Measurements from ENCODE around the gene URI1. TPM values are rescaled to one million over a fixed set of nuclear protein-coding genes. Genes with fewer than 3 reads are reported as not detected.
"Not testable (repeated sequence)": the region's sequence is repeated elsewhere in the genome, so short reads cannot be mapped to it uniquely, and the experiment has no call there.

Gene URI1, protein sequence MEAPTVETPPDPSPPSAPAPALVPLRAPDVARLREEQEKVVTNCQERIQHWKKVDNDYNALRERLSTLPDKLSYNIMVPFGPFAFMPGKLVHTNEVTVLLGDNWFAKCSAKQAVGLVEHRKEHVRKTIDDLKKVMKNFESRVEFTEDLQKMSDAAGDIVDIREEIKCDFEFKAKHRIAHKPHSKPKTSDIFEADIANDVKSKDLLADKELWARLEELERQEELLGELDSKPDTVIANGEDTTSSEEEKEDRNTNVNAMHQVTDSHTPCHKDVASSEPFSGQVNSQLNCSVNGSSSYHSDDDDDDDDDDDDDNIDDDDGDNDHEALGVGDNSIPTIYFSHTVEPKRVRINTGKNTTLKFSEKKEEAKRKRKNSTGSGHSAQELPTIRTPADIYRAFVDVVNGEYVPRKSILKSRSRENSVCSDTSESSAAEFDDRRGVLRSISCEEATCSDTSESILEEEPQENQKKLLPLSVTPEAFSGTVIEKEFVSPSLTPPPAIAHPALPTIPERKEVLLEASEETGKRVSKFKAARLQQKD
- total RNA-seq, result 10 to 100 TPM; 66.1 to 67.0 TPM

DNA sequence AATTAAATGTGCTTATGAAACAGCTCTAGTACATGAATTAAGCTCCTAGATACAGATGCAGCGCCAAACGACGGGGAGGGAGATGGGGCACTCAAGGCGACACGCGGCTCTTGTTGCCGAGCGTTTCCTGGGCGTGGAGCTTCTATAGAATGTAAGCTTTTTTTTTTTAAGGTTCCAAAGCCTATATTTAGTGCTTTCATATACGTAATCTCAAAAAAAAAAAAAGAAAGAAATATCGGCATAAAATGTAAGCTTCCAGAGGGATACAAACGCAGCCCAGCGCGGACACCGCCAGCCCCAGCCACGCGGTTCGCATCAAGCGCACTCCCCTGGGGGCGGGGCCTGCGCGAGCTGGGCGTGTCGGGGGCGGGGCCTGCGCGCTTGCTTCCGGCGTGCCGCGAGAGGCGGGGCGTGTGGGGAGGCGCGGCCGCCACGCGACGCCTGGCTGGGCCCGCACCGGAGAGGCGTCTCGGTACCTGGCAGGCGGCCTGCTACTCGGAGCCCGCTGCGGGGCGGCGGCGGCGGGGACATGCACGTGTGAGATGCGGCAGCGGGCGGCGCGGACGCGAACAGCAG, at the start of gene URI1:
URI1 (plus strand) TSS at position 412 of the 576 bp plus-strand sequence. CDS start 309 bp downstream, outside the sequence.
- H3K27ac Mint-ChIP-seq, result peak within 1 kb of the TSS; percentile 93
- ATAC-seq (ENCODE audit: low read depth) (peak; percentile 81), DNase-seq (peak; percentile 100)
- H3K27me3 Mint-ChIP-seq, result peaks cover 2% of the 10 kb centered on the region
- POLR2A ChIA-PET, result interaction anchor here (0.7 to 2.2 kb wide), 10 partner anchors 25 to 730 kb away, joined by 3 to 17 read pairs (median 5); partner anchors contain the start of genes C19orf12 and POP4
- H3K9me3 Mint-ChIP-seq, result peaks cover 5% of the 10 kb centered on the region
- peaks cover 36% of the 10 kb centered on the region for H3K4me1 Mint-ChIP-seq
- peak within 1 kb of the TSS; percentile 98 for H3K4me3 Mint-ChIP-seq
- peaks cover 9% of the 10 kb centered on the region for H3K36me3 Mint-ChIP-seq

DNA sequence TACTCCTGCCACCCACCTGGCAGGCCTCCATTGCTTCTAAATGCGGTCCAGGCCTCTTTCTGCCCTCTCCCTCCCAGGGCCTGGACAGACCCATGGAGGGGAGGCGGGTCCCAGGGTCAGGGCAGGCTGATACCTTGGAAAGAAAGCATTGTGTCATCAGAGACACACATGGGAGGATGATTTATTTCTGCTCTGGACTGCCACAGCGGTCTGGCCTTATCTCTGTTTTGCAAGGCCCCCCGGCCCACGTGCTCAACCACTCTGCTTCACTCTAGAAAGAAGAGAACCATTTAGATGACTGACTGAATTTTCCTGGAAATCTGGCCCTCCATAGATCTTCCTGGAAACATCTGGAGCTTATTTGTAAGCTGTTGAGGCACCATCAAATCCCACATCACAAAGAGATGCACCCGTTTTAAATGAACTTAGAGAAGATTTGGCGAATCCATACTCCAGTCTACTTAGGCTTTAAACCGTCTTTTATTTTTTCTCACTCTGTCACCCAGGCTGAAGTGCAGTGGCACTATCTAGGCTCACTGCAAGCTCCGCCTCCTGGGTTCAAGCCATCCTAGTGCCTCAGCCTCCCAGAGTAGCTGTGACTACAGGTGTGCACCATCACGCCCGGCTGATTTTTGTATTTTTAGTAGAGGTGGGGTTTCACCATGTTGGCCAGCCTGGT, 48.3 kb upstream of the URI1 start:
- Mint-ChIP-seq H3K27ac (no peak overlapping the region), H3K27me3 (peaks cover 2% of the 10 kb centered on the region), H3K36me3 (no peaks in the 10 kb centered on the region), H3K4me1 (peaks cover 4% of the 10 kb centered on the region), H3K4me3 (no peak overlapping the region), H3K9me3 (no peaks in the 10 kb centered on the region)
- POLR2A ChIA-PET, result no interaction called here
- no peak for ATAC-seq (ENCODE audit: low read depth)
- no peak for DNase-seq

DNA sequence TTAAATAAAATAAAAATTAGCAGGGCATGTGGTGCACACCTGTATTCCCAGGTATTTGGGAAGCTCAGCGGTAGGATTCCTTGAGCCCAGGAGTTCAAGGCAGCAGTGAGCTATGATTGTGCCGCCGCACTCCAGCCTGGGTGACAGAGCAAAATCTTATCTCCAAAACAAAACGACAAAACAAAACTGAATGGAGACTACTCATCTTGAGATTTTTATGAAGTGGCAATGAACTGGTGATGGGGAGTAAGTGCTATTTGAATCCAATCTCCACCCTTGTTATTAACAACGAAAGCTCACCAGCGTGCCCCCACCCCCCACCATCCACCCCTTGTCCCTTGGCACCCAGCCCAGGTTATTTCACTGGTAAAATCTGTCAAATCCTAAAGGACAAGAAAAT, 45.2 kb upstream of the URI1 start:
- Mint-ChIP-seq H3K36me3 (no peaks in the 10 kb centered on the region), H3K4me1 (peaks cover 4% of the 10 kb centered on the region), H3K27me3 (peaks cover 2% of the 10 kb centered on the region), H3K4me3 (no peak overlapping the region), H3K27ac (no peak overlapping the region), H3K9me3 (no peaks in the 10 kb centered on the region)
- POLR2A ChIA-PET, result interaction anchor here (1.1 kb wide), 1 partner anchor 10 kb away, joined by 4 read pairs; no protein-coding TSS in a partner anchor
- DNase-seq, result no peak
- no peak for ATAC-seq (ENCODE audit: low read depth)

DNA sequence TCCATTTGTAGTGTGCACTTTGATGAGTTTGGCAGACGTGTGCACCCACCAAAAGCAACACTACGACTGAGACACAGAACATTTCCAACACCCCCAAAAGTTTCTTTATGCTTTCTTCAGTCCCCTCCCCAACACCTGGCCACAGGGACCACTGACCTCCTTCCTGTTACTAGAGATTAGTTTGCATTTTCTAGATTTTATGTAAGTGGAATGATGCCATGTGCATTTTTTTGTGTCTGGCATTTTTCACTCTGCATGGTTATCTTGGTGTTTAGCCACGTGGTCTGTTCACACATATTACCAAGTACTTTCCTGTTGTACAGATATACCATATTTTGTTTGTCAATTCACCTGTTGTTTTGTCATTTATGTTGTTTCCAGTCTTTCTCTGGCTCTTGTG, 44.6 kb upstream of the URI1 start:
- no peaks in the 10 kb centered on the region for H3K9me3 Mint-ChIP-seq
- H3K4me1 Mint-ChIP-seq, result peaks cover 4% of the 10 kb centered on the region
- no peaks in the 10 kb centered on the region for H3K36me3 Mint-ChIP-seq
- POLR2A ChIA-PET, result no interaction called here
- no peak overlapping the region for H3K27ac Mint-ChIP-seq
- no peak for ATAC-seq (ENCODE audit: low read depth)
- H3K4me3 Mint-ChIP-seq, result no peak overlapping the region
- H3K27me3 Mint-ChIP-seq, result peaks cover 6% of the 10 kb centered on the region
- no peak for DNase-seq

DNA sequence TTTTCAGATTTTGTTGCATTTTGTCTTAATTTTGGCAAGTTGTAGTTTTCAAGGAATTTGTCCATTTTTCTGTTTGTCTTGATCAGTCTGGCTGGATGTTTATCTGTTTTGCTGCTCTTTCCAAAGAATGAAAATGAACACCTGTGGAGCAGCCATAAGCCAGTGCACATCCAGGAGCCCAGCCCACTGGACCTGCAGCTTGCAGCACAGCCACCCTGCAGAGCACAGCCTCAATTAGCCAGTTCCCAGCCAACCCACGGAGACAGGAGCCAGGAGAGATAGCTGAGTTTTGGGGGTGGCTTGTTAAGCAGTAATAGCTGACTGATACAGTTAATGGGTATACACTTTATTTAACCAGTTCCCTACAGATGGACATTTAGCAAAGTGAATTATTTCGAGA, 38.0 kb upstream of the URI1 start:
- DNase-seq, result no peak

DNA sequence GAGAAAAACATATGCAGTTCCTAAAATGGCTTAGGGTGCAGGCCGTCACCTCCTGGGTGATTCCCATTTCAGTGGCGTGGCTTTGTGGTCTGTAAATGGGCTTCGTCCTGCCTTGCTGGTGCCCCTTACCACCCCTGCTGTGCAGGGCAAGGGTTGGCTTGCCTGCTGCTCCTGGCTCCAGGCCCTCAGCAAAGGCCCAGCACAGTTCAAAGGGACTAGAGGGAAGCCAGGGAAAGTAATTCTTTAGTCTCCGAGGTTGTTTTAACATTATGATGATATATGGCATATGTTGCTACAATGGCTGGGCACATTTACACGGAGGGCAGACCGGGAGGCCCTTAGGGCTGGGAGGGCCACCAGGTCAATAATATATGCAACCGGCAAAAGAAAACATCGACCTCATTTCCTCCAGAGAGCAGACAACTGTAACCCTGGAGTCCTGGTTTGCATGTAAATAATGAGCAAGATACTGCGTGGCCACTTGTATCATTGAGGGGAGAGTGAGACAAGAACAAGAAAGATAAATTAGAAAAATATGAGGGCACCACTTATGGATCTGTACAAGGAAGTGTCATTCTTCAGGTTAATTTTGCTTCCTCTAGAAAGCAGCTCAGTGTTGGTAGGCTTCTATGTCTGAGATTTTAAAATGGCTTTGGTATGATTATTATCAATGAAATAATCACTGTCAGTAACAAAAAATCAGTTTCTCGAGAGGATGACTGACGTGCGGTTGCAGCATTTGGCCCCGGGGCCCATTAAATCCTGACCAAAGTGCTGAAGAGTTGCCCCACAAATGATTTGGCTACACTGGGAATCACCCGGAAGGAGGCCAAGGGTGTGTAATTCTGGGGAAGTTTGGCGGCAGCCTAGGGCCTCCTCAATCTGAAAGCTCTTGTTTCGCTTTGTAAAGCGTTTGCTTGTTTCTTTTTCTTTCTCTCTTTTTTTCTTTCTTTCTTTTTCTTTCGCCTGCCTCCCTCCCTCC, 32.8 kb upstream of the URI1 start:
- Mint-ChIP-seq H3K4me3 (no peak overlapping the region), H3K9me3 (no peaks in the 10 kb centered on the region), H3K27me3 (peaks cover 3% of the 10 kb centered on the region), H3K27ac (no peak overlapping the region), H3K36me3 (no peaks in the 10 kb centered on the region), H3K4me1 (no peaks in the 10 kb centered on the region)
- POLR2A ChIA-PET, result no interaction called here
- ATAC-seq (ENCODE audit: low read depth) (no peak), DNase-seq (no peak)

More for the DNA sequence above, 38.0 kb upstream of the URI1 start:
- H3K9me3 Mint-ChIP-seq, result no peaks in the 10 kb centered on the region
- ATAC-seq (ENCODE audit: low read depth), result no peak
- peaks cover 7% of the 10 kb centered on the region for H3K27me3 Mint-ChIP-seq
- no peak overlapping the region for H3K27ac Mint-ChIP-seq
- H3K36me3 Mint-ChIP-seq, result no peaks in the 10 kb centered on the region
- H3K4me3 Mint-ChIP-seq, result no peak overlapping the region
- POLR2A ChIA-PET, result no interaction called here
- no peaks in the 10 kb centered on the region for H3K4me1 Mint-ChIP-seq

DNA sequence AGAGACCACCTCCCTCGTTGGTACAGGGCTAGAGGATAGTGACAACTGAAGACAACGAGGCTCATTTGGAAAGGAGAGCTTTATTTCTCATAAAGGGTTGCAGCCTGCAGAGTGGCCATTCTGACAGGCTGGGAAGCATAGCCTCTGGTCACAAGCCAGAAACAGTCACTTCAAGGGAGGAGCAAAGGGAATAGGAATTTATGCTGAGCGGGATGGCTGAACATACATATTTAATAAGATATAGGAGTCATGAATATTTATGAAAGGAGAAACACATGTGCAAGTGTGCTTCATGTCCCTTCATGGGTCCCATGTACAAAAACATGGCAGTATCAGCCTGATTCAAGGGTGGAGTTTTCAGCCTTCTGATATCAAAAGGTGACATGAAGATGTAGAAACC, 27.1 kb upstream of the URI1 start:
- Mint-ChIP-seq H3K36me3 (no peaks in the 10 kb centered on the region), H3K4me1 (no peaks in the 10 kb centered on the region), H3K4me3 (no peak overlapping the region), H3K27me3 (peaks cover 6% of the 10 kb centered on the region), H3K27ac (no peak overlapping the region), H3K9me3 (no peaks in the 10 kb centered on the region)
- POLR2A ChIA-PET, result no interaction called here
- ATAC-seq (ENCODE audit: low read depth) (no peak), DNase-seq (no peak)

DNA sequence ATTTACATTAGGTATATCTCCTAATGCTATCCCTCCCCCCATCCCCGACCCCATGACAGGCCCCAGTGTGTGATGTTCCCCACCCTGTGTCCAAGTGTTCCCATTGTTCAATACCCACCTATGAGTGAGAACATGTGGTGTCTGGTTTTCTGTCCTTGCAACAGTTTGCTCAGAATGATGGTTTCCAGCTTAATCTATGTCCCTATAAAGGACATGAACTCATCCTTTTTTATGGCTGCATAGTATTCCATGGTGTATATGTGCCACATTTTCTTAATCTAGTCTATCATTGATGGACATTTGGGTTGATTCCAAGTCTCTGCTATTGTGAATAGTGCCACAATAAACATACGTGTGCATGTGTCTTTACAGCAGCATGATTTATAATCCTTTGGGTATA, 26.2 kb upstream of the URI1 start:
- ATAC-seq (ENCODE audit: low read depth); H3K4me1 Mint-ChIP-seq; POLR2A ChIA-PET; H3K27me3 Mint-ChIP-seq; H3K4me3 Mint-ChIP-seq; DNase-seq; H3K9me3 Mint-ChIP-seq; H3K36me3 Mint-ChIP-seq; H3K27ac Mint-ChIP-seq: not testable (repeated sequence)

DNA sequence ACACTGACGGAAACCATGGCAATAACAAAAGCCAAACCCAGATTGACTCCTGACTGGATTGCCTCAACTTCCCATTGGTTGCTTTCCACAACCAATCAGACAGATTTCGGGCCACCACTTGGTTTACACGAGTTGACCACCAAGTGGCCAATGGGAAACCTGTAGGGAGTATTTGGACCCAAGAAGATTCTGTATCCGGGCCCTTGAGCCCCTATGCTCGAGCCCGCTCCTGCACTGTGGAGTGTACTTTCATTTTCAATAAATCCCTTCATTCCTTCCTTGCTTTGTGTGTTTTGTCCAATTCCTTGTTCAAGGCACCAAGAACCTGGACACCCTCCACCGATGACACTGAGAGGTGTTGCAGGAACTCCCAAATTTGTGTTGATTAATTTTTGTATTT, 24.1 kb upstream of the URI1 start:
- H3K27me3 Mint-ChIP-seq, result peaks cover 3% of the 10 kb centered on the region
- no peak overlapping the region for H3K4me3 Mint-ChIP-seq
- H3K4me1 Mint-ChIP-seq, result no peaks in the 10 kb centered on the region

DNA sequence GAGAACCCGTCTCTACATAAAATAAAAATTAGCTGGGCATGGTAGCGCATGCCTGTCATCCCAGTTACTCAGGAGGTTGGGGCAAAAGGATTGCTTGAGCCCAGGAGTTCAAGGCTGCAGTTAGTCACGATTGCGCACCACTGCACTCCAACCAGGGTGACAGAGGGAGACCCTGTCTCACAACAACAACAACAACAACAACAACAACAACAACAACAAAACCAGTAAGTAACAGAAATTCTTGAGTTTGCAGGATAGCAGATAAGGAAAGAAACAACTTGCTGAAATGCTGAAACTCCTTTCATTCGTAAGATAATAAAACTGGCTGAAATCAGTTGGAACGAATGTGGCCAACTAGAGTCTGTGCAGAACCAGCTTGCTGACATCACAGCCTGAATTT, 23.1 kb upstream of the URI1 start:
- POLR2A ChIA-PET, result no interaction called here
- H3K36me3 Mint-ChIP-seq, result no peaks in the 10 kb centered on the region
- no peak for ATAC-seq (ENCODE audit: low read depth)
- no peak overlapping the region for H3K27ac Mint-ChIP-seq
- peaks cover 3% of the 10 kb centered on the region for H3K27me3 Mint-ChIP-seq
- no peaks in the 10 kb centered on the region for H3K9me3 Mint-ChIP-seq
- no peak for DNase-seq
- H3K4me1 Mint-ChIP-seq, result no peaks in the 10 kb centered on the region
- H3K4me3 Mint-ChIP-seq, result no peak overlapping the region

More for the DNA sequence above, 24.1 kb upstream of the URI1 start:
- DNase-seq (no peak), ATAC-seq (ENCODE audit: low read depth) (no peak)
- POLR2A ChIA-PET, result no interaction called here
- no peak overlapping the region for H3K27ac Mint-ChIP-seq
- no peaks in the 10 kb centered on the region for H3K36me3 Mint-ChIP-seq
- no peaks in the 10 kb centered on the region for H3K9me3 Mint-ChIP-seq

DNA sequence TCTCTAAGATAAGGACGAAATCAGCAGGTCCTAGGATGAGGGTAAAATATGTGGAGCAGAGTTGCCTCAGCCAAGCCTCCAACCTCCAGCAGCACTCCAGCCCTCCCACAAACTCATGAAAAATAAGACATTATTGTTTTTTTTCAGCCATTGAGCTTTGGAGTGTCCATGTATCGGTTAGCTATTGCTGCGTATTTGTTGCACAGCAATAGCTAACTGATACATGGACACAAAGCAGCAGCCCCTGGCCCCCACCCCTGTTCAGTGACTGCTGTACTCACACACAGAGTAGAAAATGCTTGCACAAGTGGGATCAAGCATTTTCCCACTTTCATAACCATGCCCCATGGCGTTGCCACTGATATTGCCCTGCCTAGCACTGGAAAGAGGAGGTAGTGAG, 19.1 kb upstream of the URI1 start:
- H3K36me3 Mint-ChIP-seq, result no peaks in the 10 kb centered on the region
- POLR2A ChIA-PET, result no interaction called here
- ATAC-seq (ENCODE audit: low read depth) (no peak), DNase-seq (no peak)
- H3K9me3 Mint-ChIP-seq, result no peaks in the 10 kb centered on the region
- H3K4me3 Mint-ChIP-seq, result no peak overlapping the region
- no peaks in the 10 kb centered on the region for H3K4me1 Mint-ChIP-seq
- peaks cover 2% of the 10 kb centered on the region for H3K27me3 Mint-ChIP-seq
- no peak overlapping the region for H3K27ac Mint-ChIP-seq

DNA sequence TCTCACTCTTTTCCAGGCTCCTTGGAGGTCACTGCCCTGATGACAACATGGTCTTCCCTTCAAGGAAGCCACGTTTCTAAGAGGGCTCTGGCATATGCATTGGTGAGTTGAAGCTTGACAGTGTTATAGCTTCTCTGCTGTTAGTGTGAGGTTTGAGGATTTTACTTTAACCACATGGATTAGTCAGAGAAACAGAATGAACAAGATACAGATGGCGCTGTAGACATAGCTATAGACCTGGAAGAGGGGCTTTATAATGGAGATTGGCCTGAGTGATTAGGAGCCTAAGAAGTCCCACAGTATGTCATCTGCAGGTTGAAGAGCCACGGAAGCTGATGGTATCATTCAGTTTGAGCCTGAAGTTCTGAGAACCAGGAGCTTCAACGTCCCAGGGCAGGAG, 18.4 kb upstream of the URI1 start:
- Mint-ChIP-seq H3K9me3 (no peaks in the 10 kb centered on the region), H3K27ac (no peak overlapping the region), H3K4me3 (no peak overlapping the region), H3K36me3 (no peaks in the 10 kb centered on the region), H3K4me1 (peaks cover 1% of the 10 kb centered on the region), H3K27me3 (peaks cover 4% of the 10 kb centered on the region)
- DNase-seq, result no peak
- POLR2A ChIA-PET, result no interaction called here
- ATAC-seq (ENCODE audit: low read depth), result no peak

DNA sequence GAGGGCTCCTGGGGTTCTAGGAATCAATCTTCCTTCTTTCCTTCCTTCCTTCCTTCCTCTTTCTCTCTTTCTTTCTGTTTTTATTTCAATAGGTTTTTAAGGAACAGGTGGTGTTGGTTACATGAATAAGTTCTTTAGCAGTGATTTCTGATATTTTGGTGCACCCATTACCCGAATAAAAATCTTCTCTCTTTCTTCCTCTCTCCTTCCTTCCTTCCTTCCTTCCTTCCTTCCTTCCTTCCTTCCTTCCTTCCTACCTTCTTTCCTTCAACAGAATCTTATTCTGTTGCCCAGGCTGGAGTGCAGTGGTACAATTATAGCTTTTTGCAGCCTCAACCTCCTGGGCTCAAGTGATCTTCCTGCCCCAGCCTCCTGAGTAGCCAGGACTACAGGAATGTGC, 16.0 kb upstream of the URI1 start:
- H3K9me3 Mint-ChIP-seq, result no peaks in the 10 kb centered on the region
- peaks cover 12% of the 10 kb centered on the region for H3K27me3 Mint-ChIP-seq
- H3K27ac Mint-ChIP-seq, result no peak overlapping the region
- no peak overlapping the region for H3K4me3 Mint-ChIP-seq
- POLR2A ChIA-PET, result no interaction called here
- DNase-seq (no peak), ATAC-seq (ENCODE audit: low read depth) (no peak)
- H3K4me1 Mint-ChIP-seq, result peaks cover 1% of the 10 kb centered on the region
- no peaks in the 10 kb centered on the region for H3K36me3 Mint-ChIP-seq

All from activated naive CD8-positive, alpha-beta T cell treated with anti-CD3 and anti-CD28 coated beads, Interleukin-2, amount 10 ng/mL, durations not matched to agents 7 days and 5 days (primary cell).